CD14-positive monocyte (primary cell): ENCODE data around the gene CISTR. TPM values are rescaled to one million over a fixed set of nuclear protein-coding genes. Genes with fewer than 3 reads are reported as not detected.

Experiments used
- DNase-seq, 3 donors: peaks; one replicate each; pipeline ENCODE4 v3.0.0-alpha.2; 2011 to 2022
- H2AFZ ChIP-seq: 2 replicates; pipeline ENCODE4 v1.6.0; 2012; ENCODE audit warnings: mild to moderate bottlenecking, low read depth, low read length, inconsistent platforms; ENCODE audit not compliant: insufficient read depth, poor library complexity, severe bottlenecking
- H3K27ac ChIP-seq, 2 donors: 1 replicate in 1 of 2; 2 replicates in 1 of 2; pipeline ENCODE4 v1.5.1; 2012 to 2013; ENCODE audit warnings: low read length in 2 of 2, control low read depth in 1 of 2, inconsistent platforms in 1 of 2, low read depth in 1 of 2, mild to moderate bottlenecking in 1 of 2
- H3K27me3 ChIP-seq, 2 donors: one replicate each; pipeline versions ENCODE4 v1.6.0 to v1.6.1; 2011 to 2013; ENCODE audit warnings: low read length in 2 of 2; ENCODE audit not compliant: control insufficient read depth in 2 of 2, insufficient read depth in 2 of 2
- H3K36me3 ChIP-seq, 2 donors: replicated peaks in 1 of 2; 1 replicate in 1 of 2; 2 replicates in 1 of 2; pipeline versions ENCODE4 v1.5.1 to v1.6.1; 2012 to 2013; ENCODE audit warnings: low read length in 2 of 2, control low read depth in 1 of 2, inconsistent platforms in 1 of 2, mild to moderate bottlenecking in 1 of 2; ENCODE audit not compliant: insufficient read depth in 2 of 2, control insufficient read depth in 1 of 2
- H3K4me1 ChIP-seq, 2 donors: 1 replicate in 1 of 2; 2 replicates in 1 of 2; pipeline versions ENCODE4 v1.5.1 to v1.6.1; 2012 to 2013; ENCODE audit warnings: low read length in 2 of 2, control low read depth in 1 of 2, inconsistent platforms in 1 of 2, mild to moderate bottlenecking in 1 of 2, moderate library complexity in 1 of 2; ENCODE audit not compliant: insufficient read depth in 2 of 2, control insufficient read depth in 1 of 2
- H3K4me2 ChIP-seq: replicated peaks from 2 replicates; pipeline ENCODE3; 2012; ENCODE audit warnings: low read length, moderate library complexity, mild to moderate bottlenecking; ENCODE audit not compliant: poor library complexity, severe bottlenecking; ENCODE audit errors: extremely low read depth
- H3K4me3 ChIP-seq, 3 experiments: fragments of 200-600 bp in 1 of 3; sonication (generic) in 1 of 3; replicated peaks in 1 of 3; 1 replicate in 2 of 3; 2 replicates in 1 of 3; pipeline ENCODE4 v1.5.1; 2011 to 2013; ENCODE audit warnings: low read length in 3 of 3, mild to moderate bottlenecking in 3 of 3, control low read depth in 2 of 3, low read depth in 2 of 3, inconsistent platforms in 1 of 3, moderate library complexity in 1 of 3
- H3K79me2 ChIP-seq: 2 replicates; pipeline ENCODE4 v1.6.0; 2012; ENCODE audit warnings: mild to moderate bottlenecking, control low read depth, inconsistent platforms, low read length, moderate library complexity; ENCODE audit not compliant: insufficient read depth
- H3K9ac ChIP-seq: 2 replicates; pipeline ENCODE4 v1.6.0; 2017; ENCODE audit warnings: low read length, mild to moderate bottlenecking; ENCODE audit not compliant: insufficient read depth, poor library complexity, severe bottlenecking
- H3K9me3 ChIP-seq, 2 donors: replicated peaks in 1 of 2; 1 replicate in 1 of 2; 2 replicates in 1 of 2; pipeline versions ENCODE4 v1.5.1 to v1.6.1; 2012 to 2013; ENCODE audit warnings: low read length in 2 of 2, control low read depth in 1 of 2; ENCODE audit not compliant: control insufficient read depth in 1 of 2, insufficient read depth in 1 of 2
- H4K20me1 ChIP-seq: 2 replicates; pipeline ENCODE4 v1.6.0; 2012; ENCODE audit warnings: mild to moderate bottlenecking, low read length, control low read depth, moderate library complexity; ENCODE audit not compliant: insufficient read depth
- H3K27ac Mint-ChIP-seq, 7 donors: one replicate each; pipeline ENCODE4 v1.8.0; 2020; ENCODE audit warnings: mild to moderate bottlenecking in 7 of 7, mixed read lengths in 7 of 7, moderate library complexity in 6 of 7, inconsistent platforms in 2 of 7
- H3K27me3 Mint-ChIP-seq, 3 donors: one replicate each; pipeline ENCODE4 v1.8.0; 2021 to 2022; ENCODE audit warnings: low read depth in 3 of 3, mild to moderate bottlenecking in 3 of 3, mixed read lengths in 3 of 3, moderate library complexity in 3 of 3, inconsistent platforms in 1 of 3
- H3K36me3 Mint-ChIP-seq, 2 donors: one replicate each; pipeline ENCODE4 v1.8.0; 2020; ENCODE audit warnings: mixed read lengths in 2 of 2, inconsistent platforms in 1 of 2, mild to moderate bottlenecking in 1 of 2
- H3K4me1 Mint-ChIP-seq: one replicate; pipeline ENCODE4 v1.8.0; 2020; ENCODE audit warnings: mild to moderate bottlenecking, mixed read lengths
- H3K4me3 Mint-ChIP-seq, 2 donors: one replicate each; pipeline ENCODE4 v1.8.0; 2020; ENCODE audit warnings: mild to moderate bottlenecking in 2 of 2, mixed read lengths in 2 of 2, moderate library complexity in 1 of 2
- H3K9me3 Mint-ChIP-seq, 7 donors: one replicate each; pipeline ENCODE4 v1.8.0; 2020 to 2022; ENCODE audit warnings: mixed read lengths in 7 of 7, mild to moderate bottlenecking in 6 of 7, moderate library complexity in 6 of 7, inconsistent platforms in 2 of 7
- CTCF ChIP-seq: fragments of 200-600 bp; IDR thresholded peaks from one replicate; pipeline ENCODE4 v1.8.0; 2022; ENCODE audit warnings: antibody characterized with exemption, mild to moderate bottlenecking
- WGBS: methylation state at CpG from one replicate; pipeline ENCODE4 v1.1.5; 2013; ENCODE audit warnings: missing lambda C conversion rate; ENCODE audit not compliant: insufficient coverage; 5-methylcytosine and 5-hydroxymethylcytosine counted together
- intact Hi-C, 2 donors: fragments of 100-400 bp; cut with micrococcal nuclease; formaldehyde crosslinking; loops; one replicate each; pipeline versions ENCODE4 v1.15.0 to v1.15.1; 2023
- polyA plus RNA-seq, 3 donors: library from polyadenylated mRNA; depleted of rRNA in 1 of 3; unstranded in 2 of 3; stranded (reverse) in 1 of 3; fragments of 300-500 nt in 2 of 3; fragments of >200 nt in 1 of 3; fragmentation: Illumina TruSeq in 2 of 3; gene quantifications; 1 replicate in 2 of 3; 2 replicates in 1 of 3; pipeline ENCODE4 v1.2.3, GENCODE V29; 2012 to 2021

CISTR gene
- polyA plus RNA-seq, 3 donors: not detected

- Histone ChIP-seq H2AFZ (no peak overlapping the region), H3K79me2 (no peaks in the 10 kb centered on the region), H4K20me1 (no peaks in the 10 kb centered on the region), H3K27me3 (peaks cover 10 to 16% of the 10 kb centered on the region in 2 donors), H3K4me1 (no peaks in the 10 kb centered on the region), H3K4me3 (no peak overlapping the region), H3K4me2 (no peak overlapping the region), H3K27ac (no peak overlapping the region), H3K36me3 (peaks cover 26 to 39% of the 10 kb centered on the region in 2 donors), H3K9me3 (no peaks in the 10 kb centered on the region), H3K9ac (no peak overlapping the region)
- no peak overlapping the region for H3K4me3 Mint-ChIP-seq
- no peak for TF ChIP-seq CTCF
- no peak for DNase-seq
- peaks cover 2% of the 10 kb centered on the region for H3K4me1 Mint-ChIP-seq
- no peaks in the 10 kb centered on the region for H3K9me3 Mint-ChIP-seq
- intact Hi-C loops: no loop called here
- no peak overlapping the region for H3K27ac Mint-ChIP-seq
- 88% methylated on average over 5 of the region's 6 CpGs for WGBS
- peaks cover 25 to 34% (median 30%) of the 10 kb centered on the region in 3 donors for H3K27me3 Mint-ChIP-seq
- peaks cover 36 to 38% of the 10 kb centered on the region in 2 donors for H3K36me3 Mint-ChIP-seq
Observed at GRCh38 chr12:53710091-53710490, 41.7 kb downstream of the CISTR start.

DNA sequence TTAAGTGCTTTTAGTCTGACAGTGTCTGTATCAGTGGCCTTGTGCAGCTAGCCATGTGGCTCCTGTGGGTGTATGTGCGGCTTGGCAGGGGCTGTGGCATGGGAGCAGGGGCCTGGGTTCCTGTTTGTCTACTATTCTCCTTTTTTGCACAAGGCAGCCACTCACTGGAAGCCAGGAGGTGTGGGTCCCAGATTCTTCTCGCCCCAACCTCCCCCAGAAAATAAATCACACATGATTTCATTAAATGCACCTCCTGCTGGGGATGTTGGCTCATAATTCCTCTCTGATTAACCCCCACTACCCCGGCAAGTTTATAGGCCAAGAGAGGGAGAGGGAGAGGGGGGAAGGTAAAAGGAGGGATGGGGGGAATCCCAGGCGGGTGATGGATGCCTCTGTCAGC is 42.1 kb downstream of the CISTR start:
- H3K27ac Mint-ChIP-seq: no peak overlapping the region

More for the DNA sequence above, 42.1 kb downstream of the CISTR start:
- Histone ChIP-seq H3K36me3 (peaks cover 22 to 35% of the 10 kb centered on the region in 2 donors), H3K9ac (no peak overlapping the region), H3K4me3 (no peak overlapping the region), H3K79me2 (no peaks in the 10 kb centered on the region), H3K9me3 (no peaks in the 10 kb centered on the region), H4K20me1 (no peaks in the 10 kb centered on the region), H3K4me1 (no peaks in the 10 kb centered on the region), H2AFZ (no peak overlapping the region), H3K27me3 (peaks cover 10 to 17% of the 10 kb centered on the region in 2 donors), H3K4me2 (no peak overlapping the region), H3K27ac (no peak overlapping the region)
- TF ChIP-seq CTCF: no peak
- H3K36me3 Mint-ChIP-seq: peaks cover 31 to 34% of the 10 kb centered on the region in 2 donors
- no peaks in the 10 kb centered on the region for H3K9me3 Mint-ChIP-seq
- intact Hi-C loops: loop anchor here in 1 of 2 donors (10.0 kb wide), 1 partner anchor 495 kb away; no protein-coding TSS in a partner anchor
- no peak for DNase-seq
- peaks cover 29 to 38% (median 34%) of the 10 kb centered on the region in 3 donors for H3K27me3 Mint-ChIP-seq
- no CpG with 5 or more reads among the region's 4 CpGs for WGBS
- no peak overlapping the region for H3K4me3 Mint-ChIP-seq
- H3K4me1 Mint-ChIP-seq: peaks cover 2% of the 10 kb centered on the region
